Memory B cell (primary cell): ENCODE results near the gene ZNF19.

ENCODE experiments used
- ATAC-seq: fragments of 150-1000 bp; cut with Tn5 transposase; 2 replicates; pipeline ENCODE4 v1.10.0; 2021; ENCODE audit warnings: low read depth, mild to moderate bottlenecking, moderate library complexity
- DNase-seq, 2 donors: peaks; one replicate each; pipeline ENCODE4 v3.0.0; 2022; ENCODE audit warnings: low spot score in 2 of 2
- H3K27ac Mint-ChIP-seq: one replicate; pipeline ENCODE4 v1.8.0; 2022; ENCODE audit warnings: mild to moderate bottlenecking, moderate library complexity, mixed read lengths
- H3K27me3 Mint-ChIP-seq: one replicate; pipeline ENCODE4 v1.8.0; 2022; ENCODE audit warnings: mixed read lengths
- H3K36me3 Mint-ChIP-seq: one replicate; pipeline ENCODE4 v1.8.0; 2022; ENCODE audit warnings: mild to moderate bottlenecking, mixed read lengths
- H3K4me1 Mint-ChIP-seq: one replicate; pipeline ENCODE4 v1.8.0; 2022; ENCODE audit warnings: mixed read lengths
- H3K4me3 Mint-ChIP-seq: one replicate; pipeline ENCODE4 v1.8.0; 2022; ENCODE audit warnings: mild to moderate bottlenecking, moderate library complexity, mixed read lengths
- H3K9me3 Mint-ChIP-seq: one replicate; pipeline ENCODE4 v1.8.0; 2022; ENCODE audit warnings: mixed read lengths

The ZNF19 gene

GRCh38 chr16:71474864-71475263, 14.3 kb downstream of the ZNF19 start:
- H3K27ac Mint-ChIP-seq, result no peak overlapping the region
- DNase-seq (no peak), ATAC-seq (no peak)
- no peaks in the 10 kb centered on the region for H3K9me3 Mint-ChIP-seq
- H3K27me3 Mint-ChIP-seq, result no peaks in the 10 kb centered on the region
- peaks cover 49% of the 10 kb centered on the region for H3K36me3 Mint-ChIP-seq
- no peak overlapping the region for H3K4me3 Mint-ChIP-seq
- H3K4me1 Mint-ChIP-seq, result no peaks in the 10 kb centered on the region

- no peak overlapping the region for H3K4me3 Mint-ChIP-seq
- H3K36me3 Mint-ChIP-seq, result peaks cover 53% of the 10 kb centered on the region
- H3K4me1 Mint-ChIP-seq, result no peaks in the 10 kb centered on the region
- no peaks in the 10 kb centered on the region for H3K27me3 Mint-ChIP-seq
- no peak for DNase-seq
- no peak overlapping the region for H3K27ac Mint-ChIP-seq
- H3K9me3 Mint-ChIP-seq, result no peaks in the 10 kb centered on the region
- ATAC-seq, result no peak
Observed at GRCh38 chr16:71473891-71474290, 15.2 kb downstream of the ZNF19 start.

- DNase-seq (no peak), ATAC-seq (no peak)
- Mint-ChIP-seq H3K4me1 (no peaks in the 10 kb centered on the region), H3K36me3 (peaks cover 48% of the 10 kb centered on the region), H3K27me3 (no peaks in the 10 kb centered on the region), H3K27ac (no peak overlapping the region), H3K9me3 (no peaks in the 10 kb centered on the region), H3K4me3 (no peak overlapping the region)
Observed at GRCh38 chr16:71472931-71473330, 16.2 kb downstream of the ZNF19 start.

- Mint-ChIP-seq H3K4me1 (no peaks in the 10 kb centered on the region), H3K27me3 (no peaks in the 10 kb centered on the region), H3K4me3 (no peak overlapping the region), H3K36me3 (peaks cover 41% of the 10 kb centered on the region), H3K9me3 (no peaks in the 10 kb centered on the region), H3K27ac (no peak overlapping the region)
- no peak for DNase-seq
- no peak for ATAC-seq
Observed at GRCh38 chr16:71472051-71472450, 17.1 kb downstream of the ZNF19 start.

- H3K27ac Mint-ChIP-seq, result no peak overlapping the region
- peaks cover 16% of the 10 kb centered on the region for H3K36me3 Mint-ChIP-seq
- peak; percentile 21 to 38 for DNase-seq
- ATAC-seq, result peak; percentile 51
- no peak overlapping the region for H3K4me3 Mint-ChIP-seq
- no peaks in the 10 kb centered on the region for H3K9me3 Mint-ChIP-seq
- H3K4me1 Mint-ChIP-seq, result peaks cover 3% of the 10 kb centered on the region
- H3K27me3 Mint-ChIP-seq, result no peaks in the 10 kb centered on the region
Observed at GRCh38 chr16:71467810-71468209, 21.3 kb downstream of the ZNF19 start.

GRCh38 chr16:71464231-71464630, 24.9 kb downstream of the ZNF19 start:
- Mint-ChIP-seq H3K4me3 (no peak overlapping the region), H3K36me3 (peaks cover 4% of the 10 kb centered on the region), H3K27ac (no peak overlapping the region), H3K4me1 (peaks cover 11% of the 10 kb centered on the region), H3K27me3 (no peaks in the 10 kb centered on the region), H3K9me3 (no peaks in the 10 kb centered on the region)
- DNase-seq, result no peak
- no peak for ATAC-seq

- Mint-ChIP-seq H3K36me3 (peaks cover 2% of the 10 kb centered on the region), H3K27me3 (no peaks in the 10 kb centered on the region), H3K4me3 (peak within 1 kb of the TSS; percentile 87), H3K9me3 (no peaks in the 10 kb centered on the region), H3K4me1 (peaks cover 14% of the 10 kb centered on the region), H3K27ac (peak within 1 kb of the TSS; percentile 98)
- ATAC-seq, result peak; percentile 97
- DNase-seq, result peak; percentile 83 to 90
Observed at GRCh38 chr16:71461686-71462648, 27.2 kb downstream of the ZNF19 start, which contains the start of gene ZNF23. ZNF23 (minus strand) TSS chr16:71462247; CDS start chr16:71456796, 5,451 bp downstream.

GRCh38 chr16:71460941-71461340, 28.2 kb downstream of the ZNF19 start:
- H3K9me3 Mint-ChIP-seq, result no peaks in the 10 kb centered on the region
- H3K4me3 Mint-ChIP-seq, result peak overlapping the region; percentile 87
- peaks cover 14% of the 10 kb centered on the region for H3K4me1 Mint-ChIP-seq
- DNase-seq (no peak), ATAC-seq (no peak)
- peak overlapping the region; percentile 98 for H3K27ac Mint-ChIP-seq
- no peaks in the 10 kb centered on the region for H3K27me3 Mint-ChIP-seq
- H3K36me3 Mint-ChIP-seq, result peaks cover 9% of the 10 kb centered on the region

- DNase-seq, result no peak
- no peak overlapping the region for H3K4me3 Mint-ChIP-seq
Observed at GRCh38 chr16:71460236-71460635, 28.9 kb downstream of the ZNF19 start.

GRCh38 chr16:71459510-71459909, 29.6 kb downstream of the ZNF19 start:
- Mint-ChIP-seq H3K27ac (no peak overlapping the region), H3K4me1 (peaks cover 14% of the 10 kb centered on the region), H3K27me3 (no peaks in the 10 kb centered on the region), H3K36me3 (peaks cover 21% of the 10 kb centered on the region), H3K9me3 (no peaks in the 10 kb centered on the region), H3K4me3 (no peak overlapping the region)
- no peak for ATAC-seq
- DNase-seq, result no peak

More at GRCh38 chr16:71460236-71460635, 28.9 kb downstream of the ZNF19 start:
- Mint-ChIP-seq H3K9me3 (no peaks in the 10 kb centered on the region), H3K27me3 (no peaks in the 10 kb centered on the region), H3K27ac (no peak overlapping the region), H3K36me3 (peaks cover 14% of the 10 kb centered on the region), H3K4me1 (peaks cover 14% of the 10 kb centered on the region)
- ATAC-seq, result no peak

GRCh38 chr16:71456801-71457200, 32.3 kb downstream of the ZNF19 start:
- DNase-seq (no peak), ATAC-seq (no peak)
- Mint-ChIP-seq H3K4me3 (no peak overlapping the region), H3K9me3 (peaks cover 11% of the 10 kb centered on the region), H3K27ac (no peak overlapping the region), H3K27me3 (no peaks in the 10 kb centered on the region), H3K4me1 (peaks cover 6% of the 10 kb centered on the region), H3K36me3 (peaks cover 45% of the 10 kb centered on the region)

GRCh38 chr16:71453036-71453435, 36.1 kb downstream of the ZNF19 start:
- Mint-ChIP-seq H3K4me3 (no peak overlapping the region), H3K9me3 (peaks cover 23% of the 10 kb centered on the region), H3K27me3 (no peaks in the 10 kb centered on the region), H3K36me3 (peaks cover 76% of the 10 kb centered on the region), H3K27ac (no peak overlapping the region), H3K4me1 (no peaks in the 10 kb centered on the region)
- ATAC-seq (no peak), DNase-seq (no peak)

GRCh38 chr16:71449020-71449419, 40.1 kb downstream of the ZNF19 start:
- H3K9me3 Mint-ChIP-seq, result peaks cover 26% of the 10 kb centered on the region
- H3K36me3 Mint-ChIP-seq, result peaks cover 53% of the 10 kb centered on the region
- ATAC-seq, result no peak
- H3K27me3 Mint-ChIP-seq, result no peaks in the 10 kb centered on the region
- H3K4me1 Mint-ChIP-seq, result no peaks in the 10 kb centered on the region
- no peak for DNase-seq
- no peak overlapping the region for H3K27ac Mint-ChIP-seq
- no peak overlapping the region for H3K4me3 Mint-ChIP-seq

GRCh38 chr16:71448274-71448866, 40.8 kb downstream of the ZNF19 start:
- peaks cover 29% of the 10 kb centered on the region for H3K9me3 Mint-ChIP-seq
- H3K27me3 Mint-ChIP-seq, result no peaks in the 10 kb centered on the region
- ATAC-seq, result no peak
- H3K27ac Mint-ChIP-seq, result no peak overlapping the region
- H3K36me3 Mint-ChIP-seq, result peaks cover 49% of the 10 kb centered on the region
- H3K4me1 Mint-ChIP-seq, result no peaks in the 10 kb centered on the region
- no peak for DNase-seq
- no peak overlapping the region for H3K4me3 Mint-ChIP-seq
